Activated CD8-positive, alpha-beta T cell treated with anti-CD3 and anti-CD28 coated beads, Interleukin-2, amount 10 ng/mL, durations not matched to agents 7 days and 5 days (primary cell): ENCODE measurements around the gene DDC. TPM values are rescaled to one million over a fixed set of nuclear protein-coding genes. Genes with fewer than 3 reads are reported as not detected.
"Not testable (repeated sequence)": the region's sequence is repeated elsewhere in the genome, so short reads cannot be mapped to it uniquely, and the experiment has no call there.

Experiments
- ATAC-seq: fragments of 150-1000 bp; cut with Tn5 transposase; one replicate; pipeline ENCODE4 v1.10.0; 2021; ENCODE audit warnings: moderate library complexity
- CTCF ChIA-PET: fragments of 350-600 bp; sonication (Branson Sonifier 250); formaldehyde crosslinking; loops from one replicate; lab custom pipeline; 2021; ENCODE audit warnings: antibody characterized with exemption; lab: Charles Lee
- POLR2A ChIA-PET: fragments of 350-600 bp; sonication (Branson Sonifier 250); formaldehyde crosslinking; loops from one replicate; lab custom pipeline; 2021; ENCODE audit warnings: antibody characterized with exemption; lab: Charles Lee
- DNase-seq: peaks from one replicate; pipeline ENCODE4 v3.0.0-alpha.2; 2020
- H3K27ac Mint-ChIP-seq: one replicate; pipeline ENCODE4 v1.8.0; 2021; ENCODE audit warnings: mild to moderate bottlenecking, mixed read lengths
- H3K27me3 Mint-ChIP-seq: one replicate; pipeline ENCODE4 v1.8.0; 2021; ENCODE audit warnings: low read depth, mixed read lengths
- H3K36me3 Mint-ChIP-seq: one replicate; pipeline ENCODE4 v1.8.0; 2021; ENCODE audit warnings: low read depth, mixed read lengths
- H3K4me1 Mint-ChIP-seq: one replicate; pipeline ENCODE4 v1.8.0; 2021; ENCODE audit warnings: low read depth, mixed read lengths
- H3K4me3 Mint-ChIP-seq: one replicate; pipeline ENCODE4 v1.8.0; 2021; ENCODE audit warnings: mild to moderate bottlenecking, mixed read lengths
- H3K9me3 Mint-ChIP-seq: one replicate; pipeline ENCODE4 v1.8.0; 2022; ENCODE audit warnings: mixed read lengths; ENCODE audit not compliant: insufficient read depth
- total RNA-seq, 2 experiments: library from RNA; stranded (reverse); gene quantifications; one replicate each; pipeline ENCODE4 v1.2.3, GENCODE V29; 2021

DDC gene
- total RNA-seq, 2 experiments from 2014 or later: not detected

DNA sequence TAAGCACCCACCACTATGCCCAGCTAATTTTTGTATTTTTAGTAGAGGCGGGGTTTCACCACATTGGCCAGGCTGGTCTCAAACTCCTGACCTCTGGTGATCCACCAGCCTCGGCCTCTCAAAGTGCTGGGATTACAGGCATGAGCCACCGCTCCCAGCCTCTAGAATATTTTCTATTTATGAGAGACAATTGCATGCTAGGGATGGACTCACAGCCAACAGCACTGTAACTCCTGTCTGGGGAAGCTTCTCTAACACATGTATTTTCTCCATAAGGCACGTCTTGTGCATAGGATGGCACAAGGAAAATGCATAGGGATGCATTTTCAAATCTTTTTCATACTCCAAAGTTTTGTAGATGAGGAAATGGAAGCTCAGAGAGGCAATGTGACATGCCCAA lies 19.6 kb downstream of the DDC start:
- POLR2A ChIA-PET, H3K27me3 Mint-ChIP-seq, ATAC-seq, CTCF ChIA-PET, H3K4me3 Mint-ChIP-seq, H3K36me3 Mint-ChIP-seq, DNase-seq, H3K9me3 Mint-ChIP-seq, H3K27ac Mint-ChIP-seq, H3K4me1 Mint-ChIP-seq: not testable (repeated sequence)

- ChIA-PET POLR2A (no interaction called here), CTCF (no interaction called here)
- no peaks in the 10 kb centered on the region for H3K9me3 Mint-ChIP-seq
- H3K36me3 Mint-ChIP-seq: no peaks in the 10 kb centered on the region
- H3K4me1 Mint-ChIP-seq: no peaks in the 10 kb centered on the region
- H3K27ac Mint-ChIP-seq: no peak overlapping the region
- peaks cover 10% of the 10 kb centered on the region for H3K27me3 Mint-ChIP-seq
- DNase-seq (no peak), ATAC-seq (no peak)
- H3K4me3 Mint-ChIP-seq: no peak overlapping the region
Observed at GRCh38 chr7:50544992-50545391, 20.2 kb downstream of the DDC start.

DNA sequence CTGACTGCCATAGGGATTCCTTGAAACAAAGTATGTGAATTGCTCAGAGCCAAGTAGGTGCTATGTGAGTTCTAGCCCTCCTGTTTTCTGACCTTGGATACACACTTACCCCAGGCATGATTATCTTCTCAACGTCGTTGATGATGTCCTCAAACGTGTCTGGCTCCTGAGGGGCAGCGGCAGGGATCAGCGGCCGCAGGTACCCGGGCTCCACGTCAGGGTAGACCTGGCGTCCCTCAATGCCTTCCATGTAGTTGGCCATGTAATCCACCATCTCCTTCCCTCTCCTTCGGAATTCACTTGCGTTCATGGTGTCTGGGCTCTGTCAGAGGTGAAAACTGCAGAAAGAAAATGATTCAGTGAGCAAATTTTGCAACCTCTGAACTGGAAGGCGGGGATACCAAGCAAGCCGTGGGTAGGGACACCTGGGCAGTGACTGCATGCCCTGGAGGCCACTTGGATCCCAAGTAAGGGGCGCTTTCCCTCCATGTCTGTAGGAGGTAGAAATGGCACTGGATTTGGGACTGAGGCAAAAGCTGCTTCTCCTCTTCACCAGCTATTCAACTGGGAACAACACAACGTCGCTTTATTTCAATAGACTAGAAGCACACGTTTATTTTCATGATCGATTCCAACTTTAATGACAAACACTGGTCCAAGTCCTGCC lies 21.3 kb downstream of the DDC start:
- ATAC-seq: no peak
- Mint-ChIP-seq H3K27me3 (peaks cover 6% of the 10 kb centered on the region), H3K36me3 (no peaks in the 10 kb centered on the region), H3K4me3 (no peak overlapping the region), H3K9me3 (no peaks in the 10 kb centered on the region), H3K4me1 (no peaks in the 10 kb centered on the region), H3K27ac (no peak overlapping the region)
- ChIA-PET CTCF (interaction anchor here (0.9 kb wide), 1 partner anchor 40 kb away, joined by 3 read pairs; no protein-coding TSS in a partner anchor), POLR2A (no interaction called here)
- no peak for DNase-seq

DNA sequence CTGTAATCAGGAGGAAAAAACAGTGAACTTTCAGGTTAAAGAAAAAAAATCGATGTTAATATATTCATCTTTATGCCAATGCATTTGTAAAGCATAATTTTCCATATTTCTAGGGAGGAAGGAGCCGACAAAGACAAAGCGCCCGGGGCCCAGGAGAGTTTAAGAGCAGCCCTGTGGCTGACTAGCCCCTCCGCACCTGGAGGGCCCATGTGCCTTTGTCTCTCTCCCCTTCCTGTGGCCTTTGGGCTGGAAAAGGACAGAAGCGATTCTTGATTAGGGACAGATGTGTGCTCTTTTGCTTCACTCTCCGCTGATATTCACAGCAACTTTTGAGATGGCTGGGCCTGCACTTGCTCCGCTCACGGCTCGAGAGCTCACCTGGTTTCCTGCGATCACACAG lies 23.1 kb downstream of the DDC start:
- no peaks in the 10 kb centered on the region for H3K4me1 Mint-ChIP-seq
- no peak for ATAC-seq
- DNase-seq: no peak
- no peak overlapping the region for H3K4me3 Mint-ChIP-seq
- H3K9me3 Mint-ChIP-seq: no peaks in the 10 kb centered on the region
- ChIA-PET POLR2A (no interaction called here), CTCF (no interaction called here)
- H3K27ac Mint-ChIP-seq: no peak overlapping the region
- H3K36me3 Mint-ChIP-seq: no peaks in the 10 kb centered on the region
- H3K27me3 Mint-ChIP-seq: peaks cover 4% of the 10 kb centered on the region

DNA sequence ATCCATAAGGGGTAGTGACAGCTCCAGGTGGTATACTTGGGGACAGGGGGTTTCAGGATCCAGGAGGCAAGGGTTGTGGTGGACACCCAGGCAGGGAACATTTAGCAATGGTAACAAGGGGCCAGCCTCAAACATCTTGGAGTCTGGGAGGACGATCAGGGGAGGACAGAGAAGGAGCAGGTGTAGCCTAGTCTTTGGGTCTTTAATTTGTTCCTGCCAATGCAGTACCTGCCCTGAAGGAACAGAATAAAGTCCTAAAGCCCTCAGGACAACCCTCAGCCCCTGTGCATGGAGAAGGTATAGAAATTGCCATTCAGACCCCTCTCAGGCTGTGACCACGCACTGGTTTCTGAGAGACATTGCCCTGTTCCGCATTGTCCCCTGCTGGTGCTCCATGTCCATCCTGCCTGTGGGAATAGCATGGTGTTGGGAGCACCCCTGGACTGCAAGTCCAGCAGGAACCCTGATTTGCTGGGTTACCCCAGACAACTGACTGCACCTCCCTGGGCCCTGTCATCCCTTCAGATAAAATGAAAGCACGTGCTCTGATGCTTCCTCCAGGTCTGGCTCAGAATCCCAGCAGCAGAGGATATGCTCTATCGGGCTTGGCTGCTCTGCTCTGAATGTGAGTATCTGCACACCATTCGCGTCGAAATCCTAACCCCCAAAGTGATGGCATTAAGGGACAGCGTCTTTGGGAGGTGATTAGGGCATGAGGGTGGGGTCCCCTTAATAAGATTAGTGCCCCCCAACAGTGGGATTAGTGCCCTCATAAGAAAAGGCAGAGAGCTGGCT lies 24.2 kb downstream of the DDC start:
- ATAC-seq (no peak), DNase-seq (no peak)
- CTCF ChIA-PET: no interaction called here
- H3K4me1 Mint-ChIP-seq: no peaks in the 10 kb centered on the region
- H3K27me3 Mint-ChIP-seq: peaks cover under 1% of the 10 kb centered on the region
- no peaks in the 10 kb centered on the region for H3K36me3 Mint-ChIP-seq
- no peak overlapping the region for H3K27ac Mint-ChIP-seq
- no peak overlapping the region for H3K4me3 Mint-ChIP-seq
- POLR2A ChIA-PET: no interaction called here
- H3K9me3 Mint-ChIP-seq: no peaks in the 10 kb centered on the region

GRCh38 chr7:50539725-50540124 lies 25.5 kb downstream of the DDC start:
- Mint-ChIP-seq H3K27me3 (no peaks in the 10 kb centered on the region), H3K9me3 (no peaks in the 10 kb centered on the region), H3K36me3 (no peaks in the 10 kb centered on the region), H3K4me1 (no peaks in the 10 kb centered on the region), H3K27ac (no peak overlapping the region), H3K4me3 (no peak overlapping the region)
- POLR2A ChIA-PET: no interaction called here
- no peak for ATAC-seq
- no peak for DNase-seq
- CTCF ChIA-PET: no interaction called here

DNA sequence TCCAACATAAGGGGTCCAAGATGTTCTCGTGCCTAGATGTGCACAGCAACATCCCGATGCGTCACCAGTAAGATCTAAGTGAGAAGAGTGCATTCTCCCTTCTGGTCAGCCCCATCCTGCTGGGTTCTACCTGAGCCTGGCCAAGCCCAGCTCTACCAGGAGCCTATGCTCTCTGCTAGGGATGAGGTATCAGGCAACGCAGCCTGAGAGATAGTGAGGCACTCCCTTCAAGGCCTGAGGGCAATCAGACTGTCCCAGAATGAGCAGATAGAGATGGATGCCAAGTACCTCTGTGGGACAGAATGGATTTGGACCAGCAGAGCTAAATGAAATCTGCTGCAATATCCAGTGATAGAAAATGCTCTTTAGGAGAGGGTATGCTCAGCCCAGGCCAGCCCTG lies 26.7 kb downstream of the DDC start:
- no peak for ATAC-seq
- Mint-ChIP-seq H3K27ac (no peak overlapping the region), H3K4me1 (no peaks in the 10 kb centered on the region), H3K36me3 (no peaks in the 10 kb centered on the region), H3K4me3 (no peak overlapping the region), H3K27me3 (no peaks in the 10 kb centered on the region), H3K9me3 (no peaks in the 10 kb centered on the region)
- CTCF ChIA-PET: no interaction called here
- DNase-seq: no peak
- POLR2A ChIA-PET: no interaction called here

DNA sequence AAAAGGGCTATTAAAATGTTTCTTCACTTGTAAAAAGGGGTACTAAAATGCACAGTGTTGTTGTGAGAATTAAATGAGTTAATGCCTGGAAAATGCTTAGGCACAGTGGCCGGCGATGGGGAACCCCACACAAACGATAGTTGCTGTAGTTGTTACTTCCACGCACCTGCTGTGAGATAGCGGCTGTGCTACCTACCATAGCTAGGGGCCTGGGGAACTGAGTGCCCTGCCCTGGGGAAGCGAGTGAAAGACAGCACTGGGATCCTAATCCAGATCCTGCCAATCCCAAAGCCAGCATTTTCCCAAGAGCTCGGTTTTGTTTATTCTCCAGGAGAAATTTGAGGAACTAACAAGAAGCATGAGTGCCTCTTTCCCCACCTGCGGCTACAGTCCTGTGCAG lies 27.8 kb downstream of the DDC start:
- Mint-ChIP-seq H3K36me3 (no peaks in the 10 kb centered on the region), H3K9me3 (no peaks in the 10 kb centered on the region), H3K4me1 (no peaks in the 10 kb centered on the region), H3K27ac (no peak overlapping the region), H3K4me3 (no peak overlapping the region), H3K27me3 (no peaks in the 10 kb centered on the region)
- no peak for ATAC-seq
- ChIA-PET POLR2A (no interaction called here), CTCF (no interaction called here)
- DNase-seq: no peak

DNA sequence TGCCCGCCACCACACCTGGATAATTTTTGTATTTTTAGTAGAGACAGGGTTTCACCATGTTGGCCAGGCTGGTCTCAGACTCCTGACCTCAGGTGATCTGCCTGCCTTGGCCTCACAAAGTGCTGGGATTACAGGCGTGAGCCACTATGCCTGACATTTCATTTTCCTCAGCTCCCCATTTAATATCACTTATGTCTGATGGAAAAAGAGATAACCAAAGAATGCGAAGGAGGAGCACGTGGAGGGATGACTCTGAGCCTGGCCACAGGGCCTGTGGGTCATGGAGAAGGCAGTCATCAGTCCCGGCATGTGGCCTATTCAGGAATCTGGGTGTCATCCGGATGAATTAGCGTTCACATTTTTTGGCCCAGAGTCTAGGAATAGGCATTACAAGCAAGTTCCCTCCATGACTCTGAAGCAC lies 29.9 kb downstream of the DDC start:
- ATAC-seq, POLR2A ChIA-PET, H3K27ac Mint-ChIP-seq, H3K4me1 Mint-ChIP-seq, H3K4me3 Mint-ChIP-seq, H3K9me3 Mint-ChIP-seq, H3K27me3 Mint-ChIP-seq, DNase-seq, H3K36me3 Mint-ChIP-seq, CTCF ChIA-PET: not testable (repeated sequence)

DNA sequence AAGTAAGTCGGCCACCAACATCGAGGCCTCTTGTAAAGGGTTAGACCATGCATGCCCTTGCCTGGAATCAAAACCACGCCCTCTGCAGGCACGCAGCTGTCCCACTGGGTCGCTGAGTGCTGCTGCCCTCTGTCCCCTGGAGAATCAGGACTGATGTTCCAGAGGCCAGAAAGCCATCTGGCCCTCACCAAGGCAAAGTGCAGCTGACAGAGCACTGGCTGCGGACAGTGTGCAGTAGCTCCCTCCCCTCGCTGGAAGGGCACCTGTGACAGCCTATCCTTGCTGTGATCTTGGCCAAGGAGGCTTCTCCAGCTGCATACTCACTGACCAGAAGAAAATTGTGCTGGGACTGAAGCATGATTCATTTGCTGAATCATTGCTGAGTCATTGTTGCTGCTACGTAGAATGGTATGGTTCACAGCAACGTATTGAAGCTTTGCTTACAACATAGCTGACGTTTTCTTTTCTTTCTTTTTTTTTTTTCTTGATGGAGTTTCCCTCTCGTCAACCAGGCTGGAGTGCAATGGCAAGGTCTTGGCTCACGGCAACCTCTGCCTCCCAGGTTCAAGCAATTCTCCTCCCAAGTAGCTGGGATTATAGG lies 30.4 kb downstream of the DDC start:
- Mint-ChIP-seq H3K4me3 (no peak overlapping the region), H3K9me3 (no peaks in the 10 kb centered on the region), H3K36me3 (no peaks in the 10 kb centered on the region), H3K27ac (no peak overlapping the region), H3K27me3 (no peaks in the 10 kb centered on the region), H3K4me1 (no peaks in the 10 kb centered on the region)
- ChIA-PET POLR2A (no interaction called here), CTCF (no interaction called here)
- ATAC-seq (no peak), DNase-seq (no peak)

- Mint-ChIP-seq H3K36me3 (no peaks in the 10 kb centered on the region), H3K9me3 (no peaks in the 10 kb centered on the region), H3K4me1 (no peaks in the 10 kb centered on the region), H3K27ac (no peak overlapping the region), H3K4me3 (no peak overlapping the region), H3K27me3 (no peaks in the 10 kb centered on the region)
- CTCF ChIA-PET: interaction anchor here (1.1 kb wide), 1 partner anchor 607 kb away, joined by 5 read pairs; no protein-coding TSS in a partner anchor
- POLR2A ChIA-PET: no interaction called here
- no peak for ATAC-seq
- no peak for DNase-seq
Observed at GRCh38 chr7:50533866-50534265, 31.3 kb downstream of the DDC start.

GRCh38 chr7:50531928-50532327 lies 33.3 kb downstream of the DDC start:
- ChIA-PET POLR2A (no interaction called here), CTCF (no interaction called here)
- Mint-ChIP-seq H3K9me3 (no peaks in the 10 kb centered on the region), H3K4me1 (no peaks in the 10 kb centered on the region), H3K27ac (no peak overlapping the region), H3K4me3 (no peak overlapping the region), H3K36me3 (no peaks in the 10 kb centered on the region), H3K27me3 (no peaks in the 10 kb centered on the region)
- ATAC-seq: no peak
- no peak for DNase-seq
